ENCODE measurements around the gene ZFP64.

DNA sequence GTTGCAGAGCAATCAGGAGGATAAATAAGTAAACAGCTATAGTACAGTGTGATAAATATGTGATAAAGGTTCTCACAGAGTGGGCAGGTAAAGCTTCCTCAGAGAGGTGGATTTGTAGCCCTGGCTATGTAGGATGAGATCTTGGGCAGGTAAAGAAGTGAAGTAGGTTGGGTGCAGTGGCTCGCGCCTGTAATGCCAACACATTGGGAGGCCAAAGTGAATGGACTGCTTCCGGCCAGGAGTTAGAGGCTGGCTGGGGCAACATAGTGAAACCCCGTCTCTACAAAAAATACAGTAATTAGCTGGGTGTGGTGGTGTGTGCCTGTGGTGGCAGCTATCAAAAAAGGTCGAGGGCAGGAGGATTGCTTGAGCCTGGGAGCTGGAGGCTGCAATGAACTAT is 72.9 kb downstream of the ZFP64 start:
- TF ChIP-seq, protein P1, sequence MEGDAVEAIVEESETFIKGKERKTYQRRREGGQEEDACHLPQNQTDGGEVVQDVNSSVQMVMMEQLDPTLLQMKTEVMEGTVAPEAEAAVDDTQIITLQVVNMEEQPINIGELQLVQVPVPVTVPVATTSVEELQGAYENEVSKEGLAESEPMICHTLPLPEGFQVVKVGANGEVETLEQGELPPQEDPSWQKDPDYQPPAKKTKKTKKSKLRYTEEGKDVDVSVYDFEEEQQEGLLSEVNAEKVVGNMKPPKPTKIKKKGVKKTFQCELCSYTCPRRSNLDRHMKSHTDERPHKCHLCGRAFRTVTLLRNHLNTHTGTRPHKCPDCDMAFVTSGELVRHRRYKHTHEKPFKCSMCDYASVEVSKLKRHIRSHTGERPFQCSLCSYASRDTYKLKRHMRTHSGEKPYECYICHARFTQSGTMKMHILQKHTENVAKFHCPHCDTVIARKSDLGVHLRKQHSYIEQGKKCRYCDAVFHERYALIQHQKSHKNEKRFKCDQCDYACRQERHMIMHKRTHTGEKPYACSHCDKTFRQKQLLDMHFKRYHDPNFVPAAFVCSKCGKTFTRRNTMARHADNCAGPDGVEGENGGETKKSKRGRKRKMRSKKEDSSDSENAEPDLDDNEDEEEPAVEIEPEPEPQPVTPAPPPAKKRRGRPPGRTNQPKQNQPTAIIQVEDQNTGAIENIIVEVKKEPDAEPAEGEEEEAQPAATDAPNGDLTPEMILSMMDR (IDR thresholded peaks at IDR 0.05) = no peak
- no peak for TF ChIP-seq POLR2A (IDR thresholded peaks at IDR 0.05)
